BE2C (cell line): ENCODE data around the gene ZNF346.
A peak's percentile ranks its signal among the peaks of the same experiment; 100 is the strongest.
"Not testable (repeated sequence)": the region's sequence is repeated elsewhere in the genome, so short reads cannot be mapped to it uniquely, and the experiment has no call there.

Experiments
- DNase-seq: peaks from one replicate; pipeline ENCODE4 v3.0.0-alpha.2; 2020
- H3K27me3 ChIP-seq: fragments of 250-450 bp; sonication (Bioruptor Pico); 2 replicates; pipeline ENCODE4 v1.5.1; 2020; ENCODE audit warnings: mild to moderate bottlenecking
- H3K36me3 ChIP-seq: fragments of 250-450 bp; sonication (Bioruptor Pico); 2 replicates; pipeline ENCODE4 v1.5.1; 2020; ENCODE audit warnings: mild to moderate bottlenecking
- H3K4me1 ChIP-seq: fragments of 250-450 bp; sonication (Bioruptor Pico); 2 replicates; pipeline ENCODE4 v1.5.1; 2020
- H3K4me3 ChIP-seq: 2 replicates; pipeline ENCODE4 v1.5.1; 2011; ENCODE audit warnings: low read depth, low read length
- H3K9me3 ChIP-seq: fragments of 250-450 bp; sonication (Bioruptor Pico); 2 replicates; pipeline ENCODE4 v1.5.1; 2020
- CTCF ChIP-seq: IDR thresholded peaks from 2 replicates; pipeline ENCODE4 v1.5.1; 2012; ENCODE audit warnings: mild to moderate bottlenecking, low read depth, low read length

Gene ZNF346

GRCh38 chr5:177043958-177044357 is 21.5 kb downstream of the ZNF346 start:
- no peaks in the 10 kb centered on the region for H3K4me1 ChIP-seq
- peaks cover 66% of the 10 kb centered on the region for H3K36me3 ChIP-seq
- no peak overlapping the region for H3K4me3 ChIP-seq
- no peaks in the 10 kb centered on the region for H3K9me3 ChIP-seq
- H3K27me3 ChIP-seq = no peaks in the 10 kb centered on the region
- DNase-seq = no peak
- TF ChIP-seq CTCF = no peak

- no peak for DNase-seq
- H3K4me3 ChIP-seq = no peak overlapping the region
- no peak for TF ChIP-seq CTCF
- H3K27me3 ChIP-seq = no peaks in the 10 kb centered on the region
- peaks cover 70% of the 10 kb centered on the region for H3K36me3 ChIP-seq
- no peaks in the 10 kb centered on the region for H3K4me1 ChIP-seq
- no peaks in the 10 kb centered on the region for H3K9me3 ChIP-seq
Observed at GRCh38 chr5:177044641-177045040, 22.1 kb downstream of the ZNF346 start.

- no peak overlapping the region for H3K4me3 ChIP-seq
Observed at GRCh38 chr5:177045631-177046030, 23.1 kb downstream of the ZNF346 start.

GRCh38 chr5:177048531-177048930 is 26.0 kb downstream of the ZNF346 start:
- not testable (repeated sequence) for H3K4me1 ChIP-seq, H3K4me3 ChIP-seq, H3K9me3 ChIP-seq, H3K27me3 ChIP-seq, DNase-seq
- H3K36me3 ChIP-seq = peaks cover 50% of the 10 kb centered on the region

More at GRCh38 chr5:177045631-177046030, 23.1 kb downstream of the ZNF346 start:
- peaks cover 64% of the 10 kb centered on the region for H3K36me3 ChIP-seq
- H3K27me3 ChIP-seq = no peaks in the 10 kb centered on the region
- no peak for DNase-seq
- no peak for TF ChIP-seq CTCF
- H3K9me3 ChIP-seq = no peaks in the 10 kb centered on the region
- no peaks in the 10 kb centered on the region for H3K4me1 ChIP-seq

GRCh38 chr5:177049285-177049684 is 26.8 kb downstream of the ZNF346 start:
- DNase-seq = no peak
- Histone ChIP-seq H3K4me1 (no peaks in the 10 kb centered on the region), H3K36me3 (peaks cover 47% of the 10 kb centered on the region), H3K27me3 (no peaks in the 10 kb centered on the region), H3K4me3 (no peak overlapping the region), H3K9me3 (no peaks in the 10 kb centered on the region)
- TF ChIP-seq CTCF = peak; percentile 37

- DNase-seq = no peak
- no peak overlapping the region for H3K4me3 ChIP-seq
- H3K9me3 ChIP-seq = no peaks in the 10 kb centered on the region
- no peaks in the 10 kb centered on the region for H3K4me1 ChIP-seq
- H3K27me3 ChIP-seq = no peaks in the 10 kb centered on the region
- peaks cover 10% of the 10 kb centered on the region for H3K36me3 ChIP-seq
- TF ChIP-seq CTCF = no peak
Observed at GRCh38 chr5:177064500-177065277, 42.2 kb downstream of the ZNF346 start.
